HG03139 (cell line): ENCODE results near the gene SMIM26.

Experiments used
- ATAC-seq: cut with Tn5 transposase; IDR thresholded peaks from one replicate; pipeline ENCODE4 v1.9.1; 2021; ENCODE audit not compliant: unreplicated experiment

Gene SMIM26

GRCh38 chr20:18578581-18578980, 11.3 kb downstream of the SMIM26 start:
- no peak for ATAC-seq

DNA sequence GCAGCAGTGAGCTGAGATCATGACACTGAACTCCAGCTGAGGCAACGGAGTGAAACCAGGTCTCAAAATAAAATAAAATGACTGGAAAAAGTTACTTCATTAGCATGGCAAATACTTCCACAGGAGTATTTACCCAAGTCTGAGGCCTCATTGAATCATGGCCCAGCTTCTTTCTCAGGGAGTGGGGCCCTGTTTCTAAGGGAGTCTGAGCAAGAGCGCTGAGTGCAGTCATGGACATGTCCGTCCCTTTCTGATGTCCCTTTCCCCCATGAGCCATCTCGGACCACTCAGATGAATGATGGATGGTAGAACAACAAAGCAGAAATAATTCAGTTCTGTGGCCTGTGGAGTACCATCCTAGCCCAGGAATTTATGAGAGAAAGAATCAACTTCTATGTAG, 12.8 kb downstream of the SMIM26 start:
- ATAC-seq, result no peak

DNA sequence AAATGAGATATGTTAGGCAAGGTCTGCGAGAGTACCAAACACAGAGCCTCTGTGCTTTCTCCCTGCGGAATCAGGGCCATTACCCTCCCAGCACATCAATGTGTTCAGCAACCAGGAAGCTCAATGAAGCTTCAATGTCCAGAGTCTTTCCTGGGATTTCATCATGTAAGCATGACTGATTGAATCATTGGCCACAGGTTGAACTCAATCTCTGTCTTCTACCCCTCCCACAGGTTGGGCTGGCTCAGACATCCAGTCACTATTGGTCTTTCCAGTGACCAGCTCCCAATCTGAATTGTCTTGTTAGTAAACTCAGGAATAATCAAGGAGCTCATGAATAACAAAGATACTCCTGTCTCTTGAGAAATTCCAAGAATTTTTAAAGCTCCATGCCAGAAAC, 17.9 kb downstream of the SMIM26 start:
- ATAC-seq, result no peak

DNA sequence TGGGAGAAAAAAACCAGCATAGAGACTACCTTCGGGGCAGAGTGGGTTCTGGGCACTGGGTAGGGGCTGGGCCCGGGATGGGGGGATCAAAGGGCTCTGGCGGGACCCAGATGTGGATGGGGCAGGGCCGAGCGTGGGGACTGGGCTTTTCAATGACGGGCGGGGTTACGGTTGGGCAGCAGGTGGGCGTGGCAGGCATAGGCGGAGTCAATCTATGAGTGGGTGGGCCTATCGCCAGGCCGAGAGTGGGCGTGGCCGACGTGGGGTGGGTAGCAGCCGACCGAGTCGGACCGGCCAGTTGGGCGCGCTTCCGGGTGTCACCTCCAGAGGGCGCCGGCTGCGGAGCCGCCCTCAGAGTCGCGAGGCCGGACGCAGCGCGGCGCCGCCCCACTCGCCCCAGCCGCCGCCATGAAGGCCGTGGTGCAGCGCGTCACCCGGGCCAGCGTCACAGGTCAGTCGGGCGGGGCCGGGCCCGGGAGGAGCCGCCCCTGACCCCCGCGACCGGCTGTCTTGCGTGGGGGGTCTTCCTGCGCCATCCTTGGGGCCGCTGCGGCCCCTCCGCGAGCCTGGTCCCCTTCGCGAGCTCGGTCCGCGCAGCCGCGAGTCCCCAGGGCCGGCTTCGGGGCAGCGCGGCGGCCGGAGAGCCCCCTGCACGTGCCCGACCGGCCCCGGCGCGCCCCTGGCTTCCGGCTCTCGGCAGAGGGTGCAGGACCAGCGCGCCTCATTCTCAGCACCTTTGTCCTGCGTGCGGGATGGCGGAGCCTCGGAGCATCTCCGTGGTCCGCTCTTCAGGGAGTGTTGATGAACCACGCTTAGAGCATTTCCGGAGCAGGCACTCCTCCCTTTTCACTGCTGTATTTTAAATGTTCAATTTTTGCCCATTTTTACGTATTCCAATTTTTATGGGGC, 20.7 kb downstream of the SMIM26 start, which contains the start of gene DTD1:
DTD1 (plus strand) TSS at position 390 of the 909 bp plus-strand sequence; CDS start at position 409, 19 bp downstream.
- ATAC-seq, result peak; percentile 92

DNA sequence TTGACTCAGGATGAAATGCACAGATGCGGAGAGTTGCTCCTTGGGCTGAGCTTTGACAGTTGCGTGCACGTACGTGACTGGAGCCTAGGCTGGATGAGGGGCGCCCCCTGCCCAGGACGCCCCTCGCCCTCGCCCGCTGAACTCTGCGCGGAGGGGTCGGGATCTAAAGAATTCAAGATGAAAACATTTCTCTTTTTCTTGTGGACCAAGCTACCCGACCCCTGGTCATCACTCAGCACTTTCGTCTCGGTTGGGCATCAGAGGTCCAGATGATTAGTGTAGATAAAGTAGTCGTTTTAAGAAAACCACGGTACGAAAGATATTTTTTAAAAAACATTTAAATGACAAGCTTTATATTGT, 21.3 kb downstream of the SMIM26 start:
- ATAC-seq, result peak; percentile 5

- no peak for ATAC-seq
Measured at GRCh38 chr20:18589941-18590674, 22.9 kb downstream of the SMIM26 start.

GRCh38 chr20:18596270-18596669, 29.0 kb downstream of the SMIM26 start:
- no peak for ATAC-seq

DNA sequence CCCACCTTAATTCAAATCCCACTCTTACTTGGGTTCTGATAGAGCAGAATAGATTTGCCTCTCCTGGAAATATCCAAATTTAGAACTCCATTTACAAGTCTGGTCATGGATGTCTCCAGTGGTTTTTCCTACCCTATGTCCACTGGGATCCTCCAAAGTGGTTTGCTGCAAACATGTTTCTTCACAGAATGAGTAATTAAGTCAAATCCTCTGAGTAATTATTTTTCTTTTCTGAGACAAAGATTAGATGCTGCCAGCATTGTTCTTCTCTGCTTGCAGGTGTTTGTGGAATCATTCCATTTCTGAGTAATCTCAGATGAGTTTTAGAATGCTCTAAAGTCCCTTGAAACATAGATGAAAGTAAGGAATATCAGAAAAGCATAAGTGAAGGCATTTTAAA, 42.5 kb downstream of the SMIM26 start:
- ATAC-seq, result no peak

GRCh38 chr20:18611492-18611891, 44.3 kb downstream of the SMIM26 start:
- no peak for ATAC-seq

DNA sequence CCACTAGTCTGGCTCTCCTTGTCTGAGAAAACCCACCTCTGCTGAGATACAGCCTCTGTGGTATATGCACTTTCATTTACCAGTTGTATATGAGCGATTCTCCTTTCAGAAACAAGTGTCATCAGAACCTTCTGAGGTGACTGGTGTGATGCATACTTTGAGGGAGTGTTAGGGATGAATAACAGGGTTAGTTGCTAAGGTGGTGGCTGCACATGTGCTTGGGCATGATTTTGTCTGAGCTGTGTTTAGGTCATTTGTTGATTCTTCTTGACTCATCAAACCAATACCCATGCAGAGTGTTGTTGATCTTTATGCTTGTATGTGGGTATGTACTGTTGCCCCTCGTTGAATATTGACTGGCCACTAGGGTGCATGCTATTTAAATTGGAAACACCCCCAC, 46.3 kb downstream of the SMIM26 start:
- no peak for ATAC-seq

- no peak for ATAC-seq
Measured at GRCh38 chr20:18614244-18614643, 47.0 kb downstream of the SMIM26 start.

- ATAC-seq, result no peak
Measured at GRCh38 chr20:18615020-18615650, 47.9 kb downstream of the SMIM26 start.
